Neural progenitor cell (in vitro differentiated cells): ENCODE results near the gene IPO7. TPM values are rescaled to one million over a fixed set of nuclear protein-coding genes. Genes with fewer than 3 reads are reported as not detected.
"Not testable (repeated sequence)": the region's sequence is repeated elsewhere in the genome, so short reads cannot be mapped to it uniquely, and the experiment has no call there.

Source experiments
- DNase-seq: peaks from one replicate; pipeline ENCODE4 v3.0.0-alpha.2; 2016; ENCODE audit warnings: low spot score
- H2AFZ ChIP-seq: fragments of 200-600 bp; sonication (generic); replicated peaks from 2 replicates; pipeline ENCODE4 v1.6.1; 2016; ENCODE audit warnings: antibody characterized with exemption
- H3F3A ChIP-seq: fragments of 200-600 bp; sonication (generic); 2 replicates; pipeline ENCODE4 v1.6.1; 2016; ENCODE audit warnings: antibody characterized with exemption, low read depth
- H3K27ac ChIP-seq: fragments of 200-600 bp; sonication (generic); 2 replicates; pipeline ENCODE4 v1.5.1; 2016; ENCODE audit warnings: mild to moderate bottlenecking
- H3K27me3 ChIP-seq: fragments of 200-600 bp; sonication (generic); 2 replicates; pipeline ENCODE4 v1.6.1; 2016; ENCODE audit warnings: mild to moderate bottlenecking, moderate library complexity
- H3K36me3 ChIP-seq: fragments of 200-600 bp; sonication (generic); 2 replicates; pipeline ENCODE4 v1.5.1; 2016
- H3K4me1 ChIP-seq: fragments of 200-600 bp; sonication (generic); 2 replicates; pipeline ENCODE4 v1.6.1; 2016; ENCODE audit warnings: mixed run types
- H3K4me2 ChIP-seq: fragments of 200-600 bp; sonication (generic); 2 replicates; pipeline ENCODE4 v1.6.1; 2016
- H3K4me3 ChIP-seq: fragments of 200-600 bp; sonication (generic); 2 replicates; pipeline ENCODE4 v1.5.1; 2016
- H3K79me2 ChIP-seq: fragments of 200-600 bp; sonication (generic); 2 replicates; pipeline ENCODE4 v1.6.1; 2016; ENCODE audit warnings: low read depth
- H3K9ac ChIP-seq: fragments of 200-600 bp; sonication (generic); 2 replicates; pipeline ENCODE4 v1.6.1; 2016
- H3K9me3 ChIP-seq: fragments of 200-600 bp; sonication (generic); 2 replicates; pipeline ENCODE4 v1.5.1; 2016; ENCODE audit warnings: low read depth
- H4K20me1 ChIP-seq: fragments of 200-600 bp; sonication (generic); 2 replicates; pipeline ENCODE4 v1.6.1; 2016; ENCODE audit warnings: low read depth
- H3K27ac Mint-ChIP-seq: 3 replicates; pipeline ENCODE4 v1.8.0; 2021; ENCODE audit warnings: mixed read lengths
- H3K27me3 Mint-ChIP-seq: 2 replicates; pipeline ENCODE4 v1.8.0; 2022; ENCODE audit warnings: low read depth, mild to moderate bottlenecking, inconsistent platforms, moderate library complexity, mixed read lengths; ENCODE audit not compliant: insufficient read depth
- H3K36me3 Mint-ChIP-seq: 3 replicates; pipeline ENCODE4 v1.8.0; 2021; ENCODE audit warnings: mixed read lengths
- H3K4me1 Mint-ChIP-seq: 3 replicates; pipeline ENCODE4 v1.8.0; 2021; ENCODE audit warnings: mixed read lengths
- H3K4me3 Mint-ChIP-seq: 3 replicates; pipeline ENCODE4 v1.8.0; 2021; ENCODE audit warnings: mild to moderate bottlenecking, moderate library complexity, mixed read lengths
- H3K9me3 Mint-ChIP-seq: 3 replicates; pipeline ENCODE4 v1.8.0; 2020; ENCODE audit warnings: mixed read lengths
- CTCF ChIP-seq: fragments of 200-600 bp; sonication (generic); IDR thresholded peaks from 2 replicates; pipeline ENCODE4 v1.5.1; 2017; ENCODE audit warnings: antibody characterized with exemption, mild to moderate bottlenecking
- EZH2 ChIP-seq: fragments of 200-600 bp; sonication (generic); IDR thresholded peaks from 2 replicates; pipeline ENCODE4 v1.6.1; 2017; ENCODE audit warnings: antibody characterized with exemption, mild to moderate bottlenecking, moderate library complexity
- EZH2phosphoT487 ChIP-seq: fragments of 200-600 bp; sonication (generic); IDR thresholded peaks from 2 replicates; pipeline ENCODE4 v1.6.1; 2017; ENCODE audit warnings: antibody characterized with exemption
- total RNA-seq: library from RNA; depleted of rRNA; stranded (reverse); fragments of >200 nt; gene quantifications from 2 replicates; pipeline ENCODE4 v1.2.3, GENCODE V29; 2015; ENCODE audit warnings: low replicate concordance

Gene IPO7
- total RNA-seq, 1 donor from 2014 or later = 231 TPM

DNA sequence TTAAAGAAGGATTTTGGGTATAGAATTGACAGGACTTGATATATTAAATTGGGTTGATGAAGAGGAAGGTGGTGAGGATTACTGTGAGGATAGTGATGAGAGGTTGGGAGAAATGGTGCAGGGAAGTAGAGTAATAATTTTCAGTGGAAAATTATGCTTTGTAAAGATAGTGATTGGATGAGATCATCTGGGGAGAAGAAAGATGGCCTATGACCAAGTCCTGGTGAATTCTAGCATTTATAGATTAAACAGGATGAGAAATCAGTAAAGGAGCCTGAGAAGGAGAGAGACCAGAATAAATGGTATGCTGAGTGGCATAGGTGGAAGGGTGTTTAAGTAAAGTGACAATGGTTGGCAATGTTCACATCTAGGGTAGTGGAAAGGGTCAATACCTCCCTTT lies 15.0 kb downstream of the IPO7 start:
- H3K36me3 ChIP-seq = peaks cover 10% of the 10 kb centered on the region
- peaks cover 100% of the 10 kb centered on the region for H3K79me2 ChIP-seq
- Mint-ChIP-seq H3K27ac (no peak overlapping the region), H3K4me3 (no peak overlapping the region), H3K9me3 (no peaks in the 10 kb centered on the region), H3K27me3 (no peaks in the 10 kb centered on the region), H3K4me1 (peaks cover 2% of the 10 kb centered on the region), H3K36me3 (peaks cover 23% of the 10 kb centered on the region)
- H3K4me2 ChIP-seq = no peak overlapping the region
- peaks cover 6% of the 10 kb centered on the region for H3K4me1 ChIP-seq
- no peak overlapping the region for H3K9ac ChIP-seq
- H3K4me3 ChIP-seq = no peak overlapping the region
- TF ChIP-seq EZH2 = no peak
- TF ChIP-seq EZH2phosphoT487 = no peak
- TF ChIP-seq CTCF = no peak
- peaks cover 68% of the 10 kb centered on the region for H4K20me1 ChIP-seq
- peaks cover 15% of the 10 kb centered on the region for H3F3A ChIP-seq
- no peaks in the 10 kb centered on the region for H3K9me3 ChIP-seq
- no peaks in the 10 kb centered on the region for H3K27me3 ChIP-seq
- H2AFZ ChIP-seq = no peak overlapping the region
- H3K27ac ChIP-seq = no peak overlapping the region
- no peak for DNase-seq

DNA sequence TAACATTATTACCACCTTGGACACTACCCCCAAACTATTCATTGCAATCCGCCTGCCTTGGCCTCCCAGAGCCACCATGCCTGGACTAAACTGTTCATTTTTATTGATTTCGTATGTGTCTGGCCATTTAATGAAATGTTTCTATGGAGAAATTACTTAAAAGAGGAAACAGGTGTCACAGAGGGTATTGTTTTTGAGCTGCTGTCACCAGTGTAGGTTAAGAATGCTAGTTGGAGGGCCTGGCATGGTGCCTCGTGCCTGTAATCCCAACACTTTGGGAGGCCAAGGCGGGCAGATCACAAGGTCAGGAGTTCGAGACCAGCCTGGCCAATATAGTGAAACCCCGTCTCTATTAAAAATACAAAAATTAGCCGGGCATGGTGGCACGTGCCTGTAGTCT lies 17.4 kb downstream of the IPO7 start:
- H3K36me3 Mint-ChIP-seq = peaks cover 23% of the 10 kb centered on the region
- DNase-seq, H3K4me1 ChIP-seq, H3K27ac ChIP-seq, H3K9me3 Mint-ChIP-seq, H3K27ac Mint-ChIP-seq, H3K4me1 Mint-ChIP-seq, H3K4me2 ChIP-seq, H2AFZ ChIP-seq, H3K27me3 Mint-ChIP-seq, H3K4me3 ChIP-seq, H3K27me3 ChIP-seq, H3K9ac ChIP-seq, H3K4me3 Mint-ChIP-seq, H3K9me3 ChIP-seq: not testable (repeated sequence)
- H3F3A ChIP-seq = peaks cover 15% of the 10 kb centered on the region
- H4K20me1 ChIP-seq = peaks cover 58% of the 10 kb centered on the region
- peaks cover 100% of the 10 kb centered on the region for H3K79me2 ChIP-seq
- H3K36me3 ChIP-seq = peaks cover 12% of the 10 kb centered on the region

GRCh38 chr11:9428706-9429105 lies 44.3 kb downstream of the IPO7 start:
- Histone ChIP-seq H3F3A (peaks cover 28% of the 10 kb centered on the region), H3K4me3 (no peak overlapping the region), H3K9me3 (no peaks in the 10 kb centered on the region), H3K4me2 (no peak overlapping the region), H4K20me1 (no peaks in the 10 kb centered on the region), H3K36me3 (peaks cover 52% of the 10 kb centered on the region), H3K27ac (no peak overlapping the region), H2AFZ (no peak overlapping the region), H3K9ac (no peak overlapping the region), H3K79me2 (no peaks in the 10 kb centered on the region), H3K27me3 (no peaks in the 10 kb centered on the region), H3K4me1 (no peaks in the 10 kb centered on the region)
- Mint-ChIP-seq H3K27ac (no peak overlapping the region), H3K4me3 (no peak overlapping the region), H3K4me1 (no peaks in the 10 kb centered on the region), H3K9me3 (no peaks in the 10 kb centered on the region), H3K27me3 (peaks cover 6% of the 10 kb centered on the region), H3K36me3 (peaks cover 36% of the 10 kb centered on the region)
- DNase-seq = no peak
- no peak for TF ChIP-seq EZH2
- TF ChIP-seq EZH2phosphoT487 = no peak
- no peak for TF ChIP-seq CTCF

GRCh38 chr11:9438611-9439010 lies 54.2 kb downstream of the IPO7 start:
- Histone ChIP-seq H3K9ac (no peak overlapping the region), H3K4me3 (no peak overlapping the region), H4K20me1 (no peaks in the 10 kb centered on the region), H3K27ac (no peak overlapping the region), H3K4me2 (no peak overlapping the region), H2AFZ (no peak overlapping the region), H3K79me2 (no peaks in the 10 kb centered on the region), H3K36me3 (peaks cover 57% of the 10 kb centered on the region), H3K4me1 (no peaks in the 10 kb centered on the region), H3F3A (peaks cover 24% of the 10 kb centered on the region), H3K9me3 (no peaks in the 10 kb centered on the region), H3K27me3 (no peaks in the 10 kb centered on the region)
- no peaks in the 10 kb centered on the region for H3K9me3 Mint-ChIP-seq
- no peak for DNase-seq
- no peak overlapping the region for H3K27ac Mint-ChIP-seq
- H3K27me3 Mint-ChIP-seq = no peaks in the 10 kb centered on the region
- H3K36me3 Mint-ChIP-seq = peaks cover 41% of the 10 kb centered on the region
- no peak overlapping the region for H3K4me3 Mint-ChIP-seq
- TF ChIP-seq EZH2 = no peak
- no peak for TF ChIP-seq EZH2phosphoT487
- TF ChIP-seq CTCF = no peak
- H3K4me1 Mint-ChIP-seq = no peaks in the 10 kb centered on the region
